Colonic mucosa (tissue), 4 donors: ENCODE results near the gene PHF21B. TPM values are rescaled to one million over a fixed set of nuclear protein-coding genes. Genes with fewer than 3 reads are reported as not detected.

Source experiments
- DNase-seq: peaks from one replicate; pipeline ENCODE4 v3.0.0-alpha.2; 2020
- H3K27ac ChIP-seq: fragments of 200-600 bp; one replicate; pipeline ENCODE4 v1.8.0; 2021
- H3K27me3 ChIP-seq: fragments of 200-600 bp; one replicate; pipeline ENCODE4 v1.8.0; 2021
- H3K36me3 ChIP-seq: fragments of 200-600 bp; one replicate; pipeline ENCODE4 v1.8.0; 2021
- H3K4me1 ChIP-seq: fragments of 200-600 bp; one replicate; pipeline ENCODE4 v1.8.0; 2021; ENCODE audit warnings: mild to moderate bottlenecking
- H3K4me3 ChIP-seq: fragments of 200-600 bp; one replicate; pipeline ENCODE4 v1.8.0; 2021
- H3K9ac ChIP-seq, 2 donors: one replicate each; pipeline ENCODE4 v1.7.0; 2013; ENCODE audit warnings: control low read depth in 2 of 2, low read depth in 2 of 2, low read length in 2 of 2
- H3K9me3 ChIP-seq: fragments of 200-600 bp; one replicate; pipeline ENCODE4 v1.8.0; 2021
- intact Hi-C: fragments of 100-400 bp; cut with DNase I; formaldehyde crosslinking; loops from one replicate; pipeline ENCODE4 v1.14.1; 2022
- total RNA-seq, 2 donors: library from RNA; stranded (reverse); fragmentation: NEBNext Ultra II Directional in 1 of 2; extraction: Animal tissue kit (Norgen Biotek cat#: 25700) in 1 of 2; gene quantifications; one replicate each; pipeline ENCODE4 v1.2.1, GENCODE V29; 2021
- TF ChIP-seq, protein P1 (sequence below): fragments of 200-600 bp; IDR thresholded peaks from one replicate; pipeline ENCODE4 v1.8.0; 2022; ENCODE audit warnings: antibody characterized with exemption, mild to moderate bottlenecking
- donor health status: healthy.
- donor health status: DM: no; HTN: no; CAD: no.
- donor health status: DM: no; HTN: no; CAD: no.

Gene PHF21B
- total RNA-seq, 2 donors from 2014 or later: not detected

DNA sequence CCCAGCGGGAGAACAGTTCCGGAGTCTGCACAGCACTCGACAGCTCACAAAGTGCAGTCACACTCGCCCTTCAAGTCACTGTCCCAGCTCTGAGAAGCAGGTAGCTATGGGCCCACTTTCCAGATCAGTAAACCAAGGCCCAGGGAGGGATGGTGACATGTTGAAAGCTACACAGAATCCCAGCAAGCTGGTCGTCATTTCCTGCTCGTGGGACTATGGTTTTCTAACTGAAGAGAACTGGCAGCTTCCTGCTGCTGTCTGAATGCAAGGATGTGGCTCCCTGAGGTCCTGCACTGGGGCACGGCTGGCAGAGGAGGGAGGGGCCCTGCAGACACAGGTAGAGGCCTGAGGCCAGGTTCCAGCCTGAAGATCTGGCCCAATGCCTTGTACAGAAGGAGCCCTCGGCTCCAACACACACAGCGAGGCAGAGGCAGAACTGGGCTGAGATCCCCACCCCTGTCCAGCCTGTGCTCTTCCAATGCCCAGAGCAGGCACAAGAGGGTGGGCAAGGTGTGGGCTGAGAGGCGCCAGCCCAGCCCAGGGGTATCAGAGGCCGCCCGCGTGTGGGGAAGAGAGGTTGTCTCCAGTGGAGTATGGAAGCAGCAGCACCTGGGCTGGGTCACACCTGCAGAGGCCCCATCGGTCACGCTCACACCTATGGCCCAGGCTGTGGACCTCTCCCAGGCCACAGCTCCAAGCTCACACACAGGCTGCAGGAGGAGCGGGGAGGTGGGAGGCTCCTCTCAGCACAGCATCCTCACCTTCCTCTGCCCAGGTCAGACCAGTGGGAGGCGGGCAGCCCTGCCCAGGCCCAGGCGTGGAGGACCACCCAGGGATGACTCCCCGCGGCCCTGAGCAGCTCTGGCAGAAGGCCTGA, 119.2 kb downstream of the PHF21B start:
- H3K4me1 ChIP-seq: no peaks in the 10 kb centered on the region
- no peak overlapping the region for H3K4me3 ChIP-seq
- no peak overlapping the region for H3K9ac ChIP-seq
- TF ChIP-seq, protein P1, sequence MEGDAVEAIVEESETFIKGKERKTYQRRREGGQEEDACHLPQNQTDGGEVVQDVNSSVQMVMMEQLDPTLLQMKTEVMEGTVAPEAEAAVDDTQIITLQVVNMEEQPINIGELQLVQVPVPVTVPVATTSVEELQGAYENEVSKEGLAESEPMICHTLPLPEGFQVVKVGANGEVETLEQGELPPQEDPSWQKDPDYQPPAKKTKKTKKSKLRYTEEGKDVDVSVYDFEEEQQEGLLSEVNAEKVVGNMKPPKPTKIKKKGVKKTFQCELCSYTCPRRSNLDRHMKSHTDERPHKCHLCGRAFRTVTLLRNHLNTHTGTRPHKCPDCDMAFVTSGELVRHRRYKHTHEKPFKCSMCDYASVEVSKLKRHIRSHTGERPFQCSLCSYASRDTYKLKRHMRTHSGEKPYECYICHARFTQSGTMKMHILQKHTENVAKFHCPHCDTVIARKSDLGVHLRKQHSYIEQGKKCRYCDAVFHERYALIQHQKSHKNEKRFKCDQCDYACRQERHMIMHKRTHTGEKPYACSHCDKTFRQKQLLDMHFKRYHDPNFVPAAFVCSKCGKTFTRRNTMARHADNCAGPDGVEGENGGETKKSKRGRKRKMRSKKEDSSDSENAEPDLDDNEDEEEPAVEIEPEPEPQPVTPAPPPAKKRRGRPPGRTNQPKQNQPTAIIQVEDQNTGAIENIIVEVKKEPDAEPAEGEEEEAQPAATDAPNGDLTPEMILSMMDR: no peak
- no peaks in the 10 kb centered on the region for H3K36me3 ChIP-seq
- no peaks in the 10 kb centered on the region for H3K27me3 ChIP-seq
- intact Hi-C loops: no loop called here
- no peak for DNase-seq
- H3K9me3 ChIP-seq: no peaks in the 10 kb centered on the region
- no peak overlapping the region for H3K27ac ChIP-seq

DNA sequence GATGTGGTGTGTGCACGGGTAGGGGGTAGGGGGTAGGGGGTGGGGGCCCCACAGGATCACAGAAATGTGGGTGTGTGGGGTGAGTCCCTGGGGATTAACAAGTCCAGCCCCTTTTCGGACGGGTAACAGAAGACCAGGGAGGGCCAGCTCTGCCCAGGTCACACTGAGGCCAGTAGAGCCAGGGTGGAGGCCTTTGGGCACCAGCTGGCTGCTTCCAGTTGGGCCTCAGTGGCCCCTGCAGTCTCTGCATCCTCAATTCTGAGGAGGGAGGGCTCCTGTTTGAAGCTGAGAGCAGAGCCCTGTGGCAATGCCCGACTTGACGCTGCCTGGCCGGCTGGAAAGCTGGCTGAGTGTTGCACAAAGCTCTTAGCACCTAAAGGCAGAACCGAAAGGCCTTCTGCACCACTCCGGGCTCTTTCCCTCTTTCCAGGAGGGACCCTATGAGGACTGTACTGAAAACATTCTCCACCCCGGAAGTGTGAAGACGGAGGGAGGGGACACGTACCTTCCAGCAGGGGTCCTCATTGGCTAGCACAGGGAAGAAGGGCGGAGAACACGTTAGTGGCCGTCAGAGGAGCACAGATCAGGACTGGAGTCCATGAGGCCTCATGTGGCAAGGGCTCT, 120.4 kb downstream of the PHF21B start:
- H3K9ac ChIP-seq: no peak overlapping the region
- H3K4me1 ChIP-seq: no peaks in the 10 kb centered on the region
- intact Hi-C loops: no loop called here
- no peaks in the 10 kb centered on the region for H3K36me3 ChIP-seq
- no peak overlapping the region for H3K4me3 ChIP-seq
- H3K27me3 ChIP-seq: no peaks in the 10 kb centered on the region
- TF ChIP-seq, protein P1: no peak
- no peak overlapping the region for H3K27ac ChIP-seq
- DNase-seq: no peak
- H3K9me3 ChIP-seq: no peaks in the 10 kb centered on the region

DNA sequence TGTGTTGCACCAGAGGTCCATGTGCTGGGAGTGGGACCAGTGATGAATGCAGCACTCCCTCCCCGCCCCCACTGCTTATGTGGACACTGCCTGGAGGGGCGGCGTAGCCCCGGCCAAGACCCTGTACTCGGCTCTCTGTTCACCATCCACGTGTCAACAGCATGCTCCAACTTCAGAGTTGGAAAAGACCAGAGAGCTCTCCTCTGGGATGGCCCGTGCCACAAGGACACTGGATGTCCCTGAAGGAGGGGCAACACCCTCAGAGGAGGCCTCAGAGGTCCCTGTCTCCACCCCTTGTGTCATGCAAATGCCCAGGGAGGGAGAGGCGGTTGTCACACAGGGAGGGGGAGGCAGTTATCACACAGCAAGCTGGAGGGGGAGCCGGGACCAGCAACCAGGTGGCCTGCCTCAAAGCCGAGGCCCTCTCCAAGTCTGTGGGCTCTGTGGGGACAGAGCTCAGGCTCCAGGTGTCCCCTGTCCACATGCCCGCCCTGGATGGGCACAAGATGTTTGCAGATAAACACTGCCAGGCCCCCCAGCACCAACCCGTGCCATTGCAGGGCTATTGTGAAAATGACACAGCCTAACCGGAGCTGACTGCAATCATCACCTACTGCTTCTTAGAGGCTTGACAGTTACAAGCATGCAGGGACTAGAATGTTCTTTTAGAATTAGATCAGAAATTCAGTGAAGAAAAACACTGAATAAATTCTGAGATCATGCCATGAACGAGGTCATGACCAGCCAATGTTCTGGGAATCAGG, 121.1 kb downstream of the PHF21B start:
- H3K27me3 ChIP-seq: no peaks in the 10 kb centered on the region
- intact Hi-C loops: no loop called here
- H3K27ac ChIP-seq: no peak overlapping the region
- no peak overlapping the region for H3K4me3 ChIP-seq
- H3K4me1 ChIP-seq: no peaks in the 10 kb centered on the region
- H3K36me3 ChIP-seq: no peaks in the 10 kb centered on the region
- no peak overlapping the region for H3K9ac ChIP-seq
- H3K9me3 ChIP-seq: no peaks in the 10 kb centered on the region
- no peak for DNase-seq
- TF ChIP-seq, protein P1: no peak

DNA sequence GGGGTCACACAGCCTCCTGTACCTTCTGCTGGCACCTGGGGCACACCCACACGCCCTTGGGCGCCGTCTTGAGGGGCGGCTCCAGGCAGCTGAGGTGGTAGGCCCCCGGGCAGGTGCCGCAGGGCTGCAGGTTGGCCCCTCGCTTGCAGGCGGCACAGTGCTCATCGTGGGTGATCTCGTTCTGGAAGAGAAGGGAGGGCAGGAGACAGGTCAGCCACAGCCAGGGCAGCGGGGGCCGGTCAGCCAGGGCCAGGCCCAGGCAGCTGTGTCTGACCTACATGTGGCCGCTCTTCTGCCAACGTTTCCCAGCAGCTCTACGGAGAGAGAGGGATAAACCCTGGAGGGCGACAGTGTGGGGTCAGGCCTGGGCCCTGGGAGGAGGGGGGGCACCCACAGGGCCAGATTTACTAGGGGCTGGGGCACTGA, 121.9 kb downstream of the PHF21B start:
- DNase-seq: no peak
- Histone ChIP-seq H3K27ac (no peak overlapping the region), H3K9me3 (no peaks in the 10 kb centered on the region), H3K4me1 (no peaks in the 10 kb centered on the region), H3K4me3 (no peak overlapping the region), H3K9ac (no peak overlapping the region), H3K27me3 (no peaks in the 10 kb centered on the region), H3K36me3 (no peaks in the 10 kb centered on the region)
- intact Hi-C loops: no loop called here
- TF ChIP-seq, protein P1: no peak

DNA sequence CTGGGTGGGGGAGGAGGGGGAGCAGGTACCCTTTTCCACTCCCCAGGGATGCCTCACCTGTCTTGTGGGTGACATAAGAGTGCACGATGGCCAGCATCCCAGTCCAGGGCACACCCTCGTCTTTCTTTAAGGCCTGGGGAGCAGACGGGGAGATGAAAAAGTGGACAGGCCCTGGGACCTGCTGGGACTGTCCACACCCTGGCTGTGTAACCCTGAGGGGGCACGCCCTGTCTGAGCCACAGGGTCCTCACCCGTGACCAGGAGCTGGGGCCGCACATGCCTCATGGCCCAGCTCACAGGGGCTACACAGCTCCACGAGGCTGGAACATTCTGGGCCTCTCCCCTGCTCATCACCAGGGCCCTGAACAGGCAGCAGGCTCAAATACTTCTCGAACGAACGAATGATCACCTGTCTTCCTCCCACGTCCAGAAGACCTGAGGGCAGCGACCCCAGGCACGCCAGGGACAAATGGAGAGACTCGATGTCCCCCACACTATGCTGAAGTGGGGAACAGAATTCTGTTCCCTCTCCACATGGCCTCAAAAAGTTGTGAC, 123.9 kb downstream of the PHF21B start:
- Histone ChIP-seq H3K36me3 (no peaks in the 10 kb centered on the region), H3K4me3 (no peak overlapping the region), H3K27me3 (no peaks in the 10 kb centered on the region), H3K27ac (no peak overlapping the region), H3K4me1 (no peaks in the 10 kb centered on the region), H3K9ac (no peak overlapping the region), H3K9me3 (no peaks in the 10 kb centered on the region)
- intact Hi-C loops: no loop called here
- TF ChIP-seq, protein P1: no peak
- DNase-seq: no peak
